ENCODE results near the gene CCDC137. TPM values are rescaled to one million over a fixed set of nuclear protein-coding genes. Genes with fewer than 3 reads are reported as not detected.
A peak's percentile ranks its signal among the peaks of the same experiment; 100 is the strongest.

The CCDC137 gene
- polyA plus RNA-seq, 3 donors, result 2.4 to 8.8 (median 3.6) TPM

GRCh38 chr17:81691196-81691595 is 24.7 kb downstream of the CCDC137 start:
- Histone ChIP-seq H3K4me1 (ENCODE audit: control insufficient read depth in 1 of 2, insufficient read depth in 2 of 2, low read length in 2 of 2) (no peaks in the 10 kb centered on the region), H3K79me2 (ENCODE audit: insufficient read depth, low read length) (peaks cover 49% of the 10 kb centered on the region), H3K9me3 (replicated peaks in 1 of 2; ENCODE audit: control insufficient read depth in 1 of 2, insufficient read depth in 1 of 2, low read length in 2 of 2) (no peaks in the 10 kb centered on the region), H3K4me2 (replicated peaks; ENCODE audit: extremely low read depth, low read length, poor library complexity, severe bottlenecking) (no peak overlapping the region), H3K27ac (ENCODE audit: low read depth in 1 of 2, low read length in 2 of 2) (no peak overlapping the region), H4K20me1 (ENCODE audit: insufficient read depth, low read length) (peaks cover 100% of the 10 kb centered on the region), H2AFZ (ENCODE audit: insufficient read depth, low read depth, low read length, poor library complexity, severe bottlenecking) (no peak overlapping the region), H3K27me3 (ENCODE audit: control insufficient read depth in 2 of 2, insufficient read depth in 2 of 2, low read length in 2 of 2) (no peaks in the 10 kb centered on the region), H3K9ac (ENCODE audit: insufficient read depth, low read length, poor library complexity, severe bottlenecking) (no peak overlapping the region), H3K4me3 (replicated peaks in 1 of 3; ENCODE audit: low read depth in 2 of 3, low read length in 3 of 3) (no peak overlapping the region), H3K36me3 (replicated peaks in 1 of 2; ENCODE audit: control insufficient read depth in 1 of 2, insufficient read depth in 2 of 2, low read length in 2 of 2) (peaks cover 98 to 100% of the 10 kb centered on the region in 2 donors)
- 95% methylated on average over 12 of the region's 18 CpGs for WGBS (ENCODE audit: insufficient coverage)
- TF ChIP-seq, protein P1, sequence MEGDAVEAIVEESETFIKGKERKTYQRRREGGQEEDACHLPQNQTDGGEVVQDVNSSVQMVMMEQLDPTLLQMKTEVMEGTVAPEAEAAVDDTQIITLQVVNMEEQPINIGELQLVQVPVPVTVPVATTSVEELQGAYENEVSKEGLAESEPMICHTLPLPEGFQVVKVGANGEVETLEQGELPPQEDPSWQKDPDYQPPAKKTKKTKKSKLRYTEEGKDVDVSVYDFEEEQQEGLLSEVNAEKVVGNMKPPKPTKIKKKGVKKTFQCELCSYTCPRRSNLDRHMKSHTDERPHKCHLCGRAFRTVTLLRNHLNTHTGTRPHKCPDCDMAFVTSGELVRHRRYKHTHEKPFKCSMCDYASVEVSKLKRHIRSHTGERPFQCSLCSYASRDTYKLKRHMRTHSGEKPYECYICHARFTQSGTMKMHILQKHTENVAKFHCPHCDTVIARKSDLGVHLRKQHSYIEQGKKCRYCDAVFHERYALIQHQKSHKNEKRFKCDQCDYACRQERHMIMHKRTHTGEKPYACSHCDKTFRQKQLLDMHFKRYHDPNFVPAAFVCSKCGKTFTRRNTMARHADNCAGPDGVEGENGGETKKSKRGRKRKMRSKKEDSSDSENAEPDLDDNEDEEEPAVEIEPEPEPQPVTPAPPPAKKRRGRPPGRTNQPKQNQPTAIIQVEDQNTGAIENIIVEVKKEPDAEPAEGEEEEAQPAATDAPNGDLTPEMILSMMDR (IDR thresholded peaks at IDR 0.05), result no peak
- Mint-ChIP-seq H3K27ac (peak overlapping the region in 1 of 7 donors; percentile 42), H3K9me3 (no peaks in the 10 kb centered on the region), H3K36me3 (peaks cover 64 to 97% of the 10 kb centered on the region in 2 donors), H3K4me1 (no peaks in the 10 kb centered on the region), H3K4me3 (peak overlapping the region in 1 of 2 donors; percentile 27), H3K27me3 (ENCODE audit: low read depth in 3 of 3) (no peaks in the 10 kb centered on the region)
- no peak for DNase-seq
- intact Hi-C loops (cut with micrococcal nuclease), result no loop called here

- peaks cover 98 to 100% of the 10 kb centered on the region in 2 donors for H3K36me3 ChIP-seq (replicated peaks in 1 of 2; ENCODE audit: control insufficient read depth in 1 of 2, insufficient read depth in 2 of 2, low read length in 2 of 2)
- intact Hi-C loops (cut with micrococcal nuclease), result no loop called here
Measured at GRCh38 chr17:81691608-81692007, 25.1 kb downstream of the CCDC137 start.

More at GRCh38 chr17:81691608-81692007, 25.1 kb downstream of the CCDC137 start:
- Histone ChIP-seq H2AFZ (ENCODE audit: insufficient read depth, low read depth, low read length, poor library complexity, severe bottlenecking) (no peak overlapping the region), H3K9me3 (replicated peaks in 1 of 2; ENCODE audit: control insufficient read depth in 1 of 2, insufficient read depth in 1 of 2, low read length in 2 of 2) (no peaks in the 10 kb centered on the region), H3K9ac (ENCODE audit: insufficient read depth, low read length, poor library complexity, severe bottlenecking) (no peak overlapping the region), H3K79me2 (ENCODE audit: insufficient read depth, low read length) (peaks cover 45% of the 10 kb centered on the region), H4K20me1 (ENCODE audit: insufficient read depth, low read length) (peaks cover 100% of the 10 kb centered on the region), H3K27ac (ENCODE audit: low read depth in 1 of 2, low read length in 2 of 2) (no peak overlapping the region), H3K4me3 (replicated peaks in 1 of 3; ENCODE audit: low read depth in 2 of 3, low read length in 3 of 3) (no peak overlapping the region), H3K4me2 (replicated peaks; ENCODE audit: extremely low read depth, low read length, poor library complexity, severe bottlenecking) (no peak overlapping the region), H3K4me1 (ENCODE audit: control insufficient read depth in 1 of 2, insufficient read depth in 2 of 2, low read length in 2 of 2) (no peaks in the 10 kb centered on the region), H3K27me3 (ENCODE audit: control insufficient read depth in 2 of 2, insufficient read depth in 2 of 2, low read length in 2 of 2) (no peaks in the 10 kb centered on the region)
- 95% methylated on average over 20 of the region's 20 CpGs for whole genome bisulfite sequencing (ENCODE audit: insufficient coverage)
- H3K9me3 Mint-ChIP-seq, result no peaks in the 10 kb centered on the region
- TF ChIP-seq, protein P1 (IDR thresholded peaks at IDR 0.05), result no peak
- H3K27ac Mint-ChIP-seq, result no peak overlapping the region
- no peak overlapping the region for H3K4me3 Mint-ChIP-seq
- DNase-seq, result no peak
- H3K36me3 Mint-ChIP-seq, result peaks cover 64 to 98% of the 10 kb centered on the region in 2 donors
- no peaks in the 10 kb centered on the region for H3K4me1 Mint-ChIP-seq
- H3K27me3 Mint-ChIP-seq (ENCODE audit: low read depth in 3 of 3), result no peaks in the 10 kb centered on the region
